B cell (primary cell): ENCODE data around the gene OXNAD1. TPM values are rescaled to one million over a fixed set of nuclear protein-coding genes. Genes with fewer than 3 reads are reported as not detected.

Source experiments
- ATAC-seq: fragments of 200-7000 bp; cut with Tn5 transposase; one replicate; pipeline ENCODE4 v1.10.0; 2021; ENCODE audit warnings: low read depth, mild to moderate bottlenecking, moderate number of reproducible peaks, moderate library complexity
- CTCF ChIA-PET: fragments of 350-600 bp; sonication (Branson Sonifier 250); formaldehyde crosslinking; loops from one replicate; lab custom pipeline; 2021; ENCODE audit warnings: antibody characterized with exemption, inconsistent platforms; lab: Charles Lee
- POLR2A ChIA-PET: fragments of 350-600 bp; sonication (Branson Sonifier 250); formaldehyde crosslinking; loops from one replicate; lab custom pipeline; 2021; ENCODE audit warnings: antibody characterized with exemption; lab: Charles Lee
- DNase-seq: peaks from one replicate; pipeline ENCODE4 v3.0.0; 2013
- H2AFZ ChIP-seq: 2 replicates; pipeline ENCODE4 v1.6.1; 2012; ENCODE audit warnings: mild to moderate bottlenecking, low read depth, low read length; ENCODE audit not compliant: insufficient read depth, poor library complexity, severe bottlenecking
- H3K27ac ChIP-seq, 2 donors: 1 replicate in 1 of 2; 2 replicates in 1 of 2; pipeline ENCODE4 v1.5.1; 2012 to 2013; ENCODE audit warnings: low read length in 2 of 2, mild to moderate bottlenecking in 2 of 2, moderate library complexity in 1 of 2
- H3K27me3 ChIP-seq, 4 experiments: fragments of 200-600 bp in 1 of 4; sonication (generic) in 1 of 4; replicated peaks in 1 of 4; 1 replicate in 2 of 4; 2 replicates in 2 of 4; pipeline versions ENCODE4 v1.6.1 to v1.7.0; 2013 to 2016; ENCODE audit warnings: low read length in 3 of 4, mild to moderate bottlenecking in 2 of 4, mixed read lengths in 1 of 4, moderate library complexity in 1 of 4; ENCODE audit not compliant: insufficient read depth in 4 of 4, control insufficient read depth in 3 of 4; ENCODE audit errors: control extremely low read depth in 1 of 4
- H3K36me3 ChIP-seq, 2 experiments: replicated peaks in 1 of 2; 1 replicate in 1 of 2; 2 replicates in 1 of 2; pipeline versions ENCODE4 v1.6.1 to v1.7.1; 2013; ENCODE audit warnings: low read length in 1 of 2; ENCODE audit not compliant: insufficient read depth in 2 of 2, control insufficient read depth in 1 of 2; ENCODE audit errors: control extremely low read depth in 1 of 2, extremely low read depth in 1 of 2
- H3K4me1 ChIP-seq, 2 donors: fragments of 200-600 bp in 1 of 2; sonication (generic) in 1 of 2; 1 replicate in 1 of 2; 2 replicates in 1 of 2; pipeline versions ENCODE4 v1.5.1 to v1.6.1; 2013 to 2017; ENCODE audit warnings: low read length in 2 of 2; ENCODE audit not compliant: control insufficient read depth in 2 of 2, insufficient read depth in 2 of 2
- H3K4me2 ChIP-seq: replicated peaks from 2 replicates; pipeline ENCODE3; 2012; ENCODE audit warnings: mild to moderate bottlenecking, low read depth, low read length; ENCODE audit not compliant: poor library complexity, severe bottlenecking
- H3K4me3 ChIP-seq, 5 experiments: fragments of 200-600 bp in 1 of 5; sonication (generic) in 1 of 5; 1 replicate in 3 of 5; 2 replicates in 2 of 5; pipeline versions ENCODE4 v1.5.1 to v1.7.0; 2011 to 2016; ENCODE audit warnings: low read length in 4 of 5, mild to moderate bottlenecking in 4 of 5, low read depth in 2 of 5, control low read depth in 1 of 5, moderate library complexity in 1 of 5; ENCODE audit not compliant: insufficient read depth in 1 of 5; ENCODE audit errors: control extremely low read depth in 1 of 5, extremely low read depth in 1 of 5
- H3K79me2 ChIP-seq: fragments of 200-600 bp; sonication (generic); one replicate; pipeline ENCODE4 v1.6.0; 2016; ENCODE audit warnings: low read length; ENCODE audit not compliant: control insufficient read depth, insufficient read depth
- H3K9ac ChIP-seq: fragments of 200-600 bp; sonication (generic); 2 replicates; pipeline ENCODE4 v1.6.1; 2017; ENCODE audit warnings: mild to moderate bottlenecking, low read length, moderate library complexity
- H3K9me3 ChIP-seq, 3 donors: one replicate each; pipeline versions ENCODE4 v1.6.1 to v1.7.1; 2013; ENCODE audit warnings: low read length in 2 of 3; ENCODE audit not compliant: control insufficient read depth in 2 of 3, insufficient read depth in 1 of 3; ENCODE audit errors: control extremely low read depth in 1 of 3
- H4K20me1 ChIP-seq: 2 replicates; pipeline ENCODE4 v1.6.0; 2012; ENCODE audit warnings: mild to moderate bottlenecking, low read length; ENCODE audit not compliant: insufficient read depth, control insufficient read depth, poor library complexity, severe bottlenecking
- H3K27ac Mint-ChIP-seq: one replicate; pipeline ENCODE4 v1.8.0; 2021; ENCODE audit warnings: mixed read lengths
- H3K27me3 Mint-ChIP-seq: one replicate; pipeline ENCODE4 v1.8.0; 2021; ENCODE audit warnings: mixed read lengths
- H3K4me1 Mint-ChIP-seq: one replicate; pipeline ENCODE4 v1.8.0; 2021; ENCODE audit warnings: mixed read lengths
- H3K4me3 Mint-ChIP-seq: one replicate; pipeline ENCODE4 v1.8.0; 2021; ENCODE audit warnings: mixed read lengths
- H3K9me3 Mint-ChIP-seq: one replicate; pipeline ENCODE4 v1.8.0; 2022; ENCODE audit warnings: mixed read lengths; ENCODE audit not compliant: insufficient read depth
- EZH2 ChIP-seq: IDR thresholded peaks from 2 replicates; pipeline ENCODE4 v1.6.1; 2012; ENCODE audit warnings: borderline replicate concordance, low read depth, mild to moderate bottlenecking, moderate library complexity, low read length; ENCODE audit not compliant: insufficient read depth, poor library complexity, severe bottlenecking
- WGBS: methylation state at CpG from one replicate; pipeline ENCODE4 v1.1.5; 2013; ENCODE audit warnings: missing lambda C conversion rate; ENCODE audit not compliant: insufficient coverage; 5-methylcytosine and 5-hydroxymethylcytosine counted together
- intact Hi-C: fragments of 100-400 bp; cut with micrococcal nuclease; formaldehyde crosslinking; loops from one replicate; pipeline ENCODE4 v1.10.0; 2022
- polyA plus RNA-seq: library from polyadenylated mRNA; depleted of rRNA; stranded (reverse); fragments of >200 nt; gene quantifications from 2 replicates; pipeline ENCODE4 v1.2.3, GENCODE V29; 2012
- total RNA-seq, 2 donors: library from RNA; stranded (reverse); fragments of 120-200 nt in 1 of 2; gene quantifications; 1 replicate in 1 of 2; 2 replicates in 1 of 2; pipeline versions ENCODE4 v1.2.3 to v1.2.4, GENCODE V29; 2013 to 2022
- TF ChIP-seq, protein P1 (sequence below): fragments of 200-600 bp; IDR thresholded peaks from one replicate; pipeline ENCODE4 v1.8.0; 2022; ENCODE audit warnings: antibody characterized with exemption, mild to moderate bottlenecking

Gene OXNAD1
- total and polyA plus RNA-seq, 2 donors (not counting 1 experiment from before 2014, with no cell fraction given) = 4.0 to 12.3 TPM

DNA sequence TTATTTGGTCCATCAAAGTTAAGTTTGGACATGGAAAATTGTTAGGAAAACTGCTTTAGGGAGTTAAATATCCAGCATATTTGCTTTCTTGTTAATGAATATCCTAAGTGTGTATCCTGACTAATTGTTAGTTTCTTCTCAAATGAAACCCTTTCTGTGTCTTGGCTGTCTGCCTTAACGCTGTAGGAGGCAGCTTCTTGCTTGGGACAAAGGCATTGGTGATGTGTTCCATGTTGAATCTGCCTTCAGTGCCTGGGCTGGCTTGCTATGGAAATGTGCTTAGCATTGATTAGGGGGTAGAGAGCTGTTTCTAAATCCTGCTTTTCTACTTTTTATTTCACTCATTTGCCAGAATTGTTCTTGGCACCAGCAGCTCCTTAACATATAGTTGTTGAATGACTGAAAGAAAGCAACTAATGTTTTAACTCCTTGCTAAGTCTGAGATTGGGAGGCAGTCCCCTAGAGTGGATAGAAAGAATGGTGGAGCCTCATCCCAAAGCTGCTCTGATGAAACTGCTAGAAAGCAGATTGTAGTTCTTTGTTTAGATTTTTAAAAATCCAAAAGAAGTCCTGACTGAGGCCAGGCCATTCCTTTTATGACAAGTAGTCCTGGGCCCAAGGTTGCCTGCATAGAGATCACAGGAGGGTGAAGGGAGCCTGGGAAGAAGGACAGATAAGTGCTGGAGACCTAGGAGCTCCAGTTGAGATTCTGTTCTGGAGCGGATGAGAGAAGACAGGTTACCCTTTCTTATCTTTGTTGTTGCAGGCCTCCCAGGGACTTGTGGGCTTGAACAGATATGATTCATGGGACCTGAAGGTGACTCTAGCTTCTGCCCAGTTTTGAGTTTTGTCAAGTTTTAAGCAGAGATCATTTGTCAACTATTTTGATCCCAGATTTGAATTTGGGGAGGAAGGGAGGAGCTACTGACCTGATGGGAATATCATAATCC, 39.3 kb downstream of the OXNAD1 start:
- H3K4me3 ChIP-seq = no peak overlapping the region
- H3K36me3 ChIP-seq = peaks cover 3 to 4% of the 10 kb centered on the region in 2 experiments
- ChIA-PET CTCF (interaction anchor here (0.5 to 2.2 kb wide), 6 partner anchors 10 to 984 kb away, joined by 3 to 7 read pairs (median 3); no protein-coding TSS in a partner anchor), POLR2A (no interaction called here)
- TF ChIP-seq, protein P1, sequence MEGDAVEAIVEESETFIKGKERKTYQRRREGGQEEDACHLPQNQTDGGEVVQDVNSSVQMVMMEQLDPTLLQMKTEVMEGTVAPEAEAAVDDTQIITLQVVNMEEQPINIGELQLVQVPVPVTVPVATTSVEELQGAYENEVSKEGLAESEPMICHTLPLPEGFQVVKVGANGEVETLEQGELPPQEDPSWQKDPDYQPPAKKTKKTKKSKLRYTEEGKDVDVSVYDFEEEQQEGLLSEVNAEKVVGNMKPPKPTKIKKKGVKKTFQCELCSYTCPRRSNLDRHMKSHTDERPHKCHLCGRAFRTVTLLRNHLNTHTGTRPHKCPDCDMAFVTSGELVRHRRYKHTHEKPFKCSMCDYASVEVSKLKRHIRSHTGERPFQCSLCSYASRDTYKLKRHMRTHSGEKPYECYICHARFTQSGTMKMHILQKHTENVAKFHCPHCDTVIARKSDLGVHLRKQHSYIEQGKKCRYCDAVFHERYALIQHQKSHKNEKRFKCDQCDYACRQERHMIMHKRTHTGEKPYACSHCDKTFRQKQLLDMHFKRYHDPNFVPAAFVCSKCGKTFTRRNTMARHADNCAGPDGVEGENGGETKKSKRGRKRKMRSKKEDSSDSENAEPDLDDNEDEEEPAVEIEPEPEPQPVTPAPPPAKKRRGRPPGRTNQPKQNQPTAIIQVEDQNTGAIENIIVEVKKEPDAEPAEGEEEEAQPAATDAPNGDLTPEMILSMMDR = no peak
- no peak for TF ChIP-seq EZH2
- ATAC-seq = no peak
- H3K9me3 Mint-ChIP-seq = no peaks in the 10 kb centered on the region
- no peak overlapping the region for H3K9ac ChIP-seq
- no peak for DNase-seq
- H3K4me1 ChIP-seq = peaks cover 28 to 32% of the 10 kb centered on the region in 2 donors
- 100% methylated on average over 2 of the region's 2 CpGs for WGBS
- H3K27me3 ChIP-seq = no peaks in the 10 kb centered on the region
- intact Hi-C loops = no loop called here
- H3K27ac Mint-ChIP-seq = no peak overlapping the region
- H3K9me3 ChIP-seq = no peaks in the 10 kb centered on the region
- no peak overlapping the region for H2AFZ ChIP-seq
- no peaks in the 10 kb centered on the region for H3K79me2 ChIP-seq
- no peaks in the 10 kb centered on the region for H3K27me3 Mint-ChIP-seq
- H3K4me2 ChIP-seq = no peak overlapping the region
- no peak overlapping the region for H3K4me3 Mint-ChIP-seq
- H3K4me1 Mint-ChIP-seq = peaks cover 35% of the 10 kb centered on the region
- no peaks in the 10 kb centered on the region for H4K20me1 ChIP-seq
- H3K27ac ChIP-seq = peak overlapping the region in 1 of 2 donors; percentile 14

DNA sequence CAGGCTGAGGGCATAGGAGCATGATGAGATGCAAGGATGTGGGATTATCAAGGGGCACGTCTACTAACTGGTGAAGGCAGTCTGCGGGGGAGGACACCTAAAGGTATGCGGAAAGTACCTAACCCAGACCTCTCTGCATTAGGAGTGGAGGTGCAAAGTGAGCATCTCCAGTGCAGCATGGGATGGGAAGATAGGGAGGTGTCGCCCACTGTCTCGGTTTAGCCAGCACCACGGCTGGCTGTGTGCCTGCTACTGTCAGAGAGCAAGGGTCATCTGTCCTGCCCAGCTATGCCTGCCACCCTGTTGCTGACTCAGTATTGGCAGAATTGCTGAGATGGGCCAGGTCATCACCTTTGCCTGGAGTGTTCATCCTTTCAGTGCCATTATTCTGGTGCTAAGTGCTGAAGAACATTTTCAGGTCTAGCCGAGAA, 40.1 kb downstream of the OXNAD1 start:
- no peak overlapping the region for H3K4me2 ChIP-seq

More for the DNA sequence above, 40.1 kb downstream of the OXNAD1 start:
- no peaks in the 10 kb centered on the region for H3K27me3 Mint-ChIP-seq
- no peak overlapping the region for H3K27ac Mint-ChIP-seq
- WGBS = 82% methylated on average over 7 of the region's 7 CpGs
- DNase-seq = no peak
- intact Hi-C loops = no loop called here
- H3K9me3 Mint-ChIP-seq = no peaks in the 10 kb centered on the region
- peak overlapping the region in 1 of 2 donors; percentile 11 for H3K27ac ChIP-seq
- no peak overlapping the region for H3K4me3 Mint-ChIP-seq
- H3K4me1 ChIP-seq = peaks cover 20 to 24% of the 10 kb centered on the region in 2 donors
- peaks cover 35% of the 10 kb centered on the region for H3K4me1 Mint-ChIP-seq
- H3K79me2 ChIP-seq = no peaks in the 10 kb centered on the region
- POLR2A ChIA-PET = no interaction called here
- H3K9ac ChIP-seq = no peak overlapping the region
- H3K9me3 ChIP-seq = no peaks in the 10 kb centered on the region
- no peaks in the 10 kb centered on the region for H3K27me3 ChIP-seq
- no peak for ATAC-seq
- peaks cover 3 to 4% of the 10 kb centered on the region in 2 experiments for H3K36me3 ChIP-seq
- no peak overlapping the region for H3K4me3 ChIP-seq
- no peak overlapping the region for H2AFZ ChIP-seq
- no peaks in the 10 kb centered on the region for H4K20me1 ChIP-seq
- CTCF ChIA-PET = interaction anchor here (1.0 to 2.2 kb wide), 3 partner anchors 15 to 247 kb away, joined by 3 to 7 read pairs (median 4); no protein-coding TSS in a partner anchor
- TF ChIP-seq, protein P1 = no peak
- no peak for TF ChIP-seq EZH2
